Neural progenitor cell (in vitro differentiated cells): Measurements from ENCODE around the gene ZNF600. TPM values are rescaled to one million over a fixed set of nuclear protein-coding genes. Genes with fewer than 3 reads are reported as not detected.
"Not testable (repeated sequence)": the region's sequence is repeated elsewhere in the genome, so short reads cannot be mapped to it uniquely, and the experiment has no call there.

Experiments used
- DNase-seq: peaks from one replicate; pipeline ENCODE4 v3.0.0-alpha.2; 2016; ENCODE audit warnings: low spot score
- H2AFZ ChIP-seq: fragments of 200-600 bp; sonication (generic); replicated peaks from 2 replicates; pipeline ENCODE4 v1.6.1; 2016; ENCODE audit warnings: antibody characterized with exemption
- H3F3A ChIP-seq: fragments of 200-600 bp; sonication (generic); 2 replicates; pipeline ENCODE4 v1.6.1; 2016; ENCODE audit warnings: antibody characterized with exemption, low read depth
- H3K27ac ChIP-seq: fragments of 200-600 bp; sonication (generic); 2 replicates; pipeline ENCODE4 v1.5.1; 2016; ENCODE audit warnings: mild to moderate bottlenecking
- H3K27me3 ChIP-seq: fragments of 200-600 bp; sonication (generic); 2 replicates; pipeline ENCODE4 v1.6.1; 2016; ENCODE audit warnings: mild to moderate bottlenecking, moderate library complexity
- H3K36me3 ChIP-seq: fragments of 200-600 bp; sonication (generic); 2 replicates; pipeline ENCODE4 v1.5.1; 2016
- H3K4me1 ChIP-seq: fragments of 200-600 bp; sonication (generic); 2 replicates; pipeline ENCODE4 v1.6.1; 2016; ENCODE audit warnings: mixed run types
- H3K4me2 ChIP-seq: fragments of 200-600 bp; sonication (generic); 2 replicates; pipeline ENCODE4 v1.6.1; 2016
- H3K4me3 ChIP-seq: fragments of 200-600 bp; sonication (generic); 2 replicates; pipeline ENCODE4 v1.5.1; 2016
- H3K79me2 ChIP-seq: fragments of 200-600 bp; sonication (generic); 2 replicates; pipeline ENCODE4 v1.6.1; 2016; ENCODE audit warnings: low read depth
- H3K9ac ChIP-seq: fragments of 200-600 bp; sonication (generic); 2 replicates; pipeline ENCODE4 v1.6.1; 2016
- H3K9me3 ChIP-seq: fragments of 200-600 bp; sonication (generic); 2 replicates; pipeline ENCODE4 v1.5.1; 2016; ENCODE audit warnings: low read depth
- H4K20me1 ChIP-seq: fragments of 200-600 bp; sonication (generic); 2 replicates; pipeline ENCODE4 v1.6.1; 2016; ENCODE audit warnings: low read depth
- H3K27ac Mint-ChIP-seq: 3 replicates; pipeline ENCODE4 v1.8.0; 2021; ENCODE audit warnings: mixed read lengths
- H3K27me3 Mint-ChIP-seq: 2 replicates; pipeline ENCODE4 v1.8.0; 2022; ENCODE audit warnings: low read depth, mild to moderate bottlenecking, inconsistent platforms, moderate library complexity, mixed read lengths; ENCODE audit not compliant: insufficient read depth
- H3K36me3 Mint-ChIP-seq: 3 replicates; pipeline ENCODE4 v1.8.0; 2021; ENCODE audit warnings: mixed read lengths
- H3K4me1 Mint-ChIP-seq: 3 replicates; pipeline ENCODE4 v1.8.0; 2021; ENCODE audit warnings: mixed read lengths
- H3K4me3 Mint-ChIP-seq: 3 replicates; pipeline ENCODE4 v1.8.0; 2021; ENCODE audit warnings: mild to moderate bottlenecking, moderate library complexity, mixed read lengths
- H3K9me3 Mint-ChIP-seq: 3 replicates; pipeline ENCODE4 v1.8.0; 2020; ENCODE audit warnings: mixed read lengths
- EZH2 ChIP-seq: fragments of 200-600 bp; sonication (generic); IDR thresholded peaks from 2 replicates; pipeline ENCODE4 v1.6.1; 2017; ENCODE audit warnings: antibody characterized with exemption, mild to moderate bottlenecking, moderate library complexity
- EZH2phosphoT487 ChIP-seq: fragments of 200-600 bp; sonication (generic); IDR thresholded peaks from 2 replicates; pipeline ENCODE4 v1.6.1; 2017; ENCODE audit warnings: antibody characterized with exemption
- total RNA-seq: library from RNA; depleted of rRNA; stranded (reverse); fragments of >200 nt; gene quantifications from 2 replicates; pipeline ENCODE4 v1.2.3, GENCODE V29; 2015; ENCODE audit warnings: low replicate concordance
- TF ChIP-seq, protein P1 (sequence below): fragments of 200-600 bp; sonication (generic); IDR thresholded peaks from 2 replicates; pipeline ENCODE4 v1.5.1; 2017; ENCODE audit warnings: antibody characterized with exemption, mild to moderate bottlenecking

The ZNF600 gene
- 2.7 and 3.5 TPM in 2 replicates for total RNA-seq

DNA sequence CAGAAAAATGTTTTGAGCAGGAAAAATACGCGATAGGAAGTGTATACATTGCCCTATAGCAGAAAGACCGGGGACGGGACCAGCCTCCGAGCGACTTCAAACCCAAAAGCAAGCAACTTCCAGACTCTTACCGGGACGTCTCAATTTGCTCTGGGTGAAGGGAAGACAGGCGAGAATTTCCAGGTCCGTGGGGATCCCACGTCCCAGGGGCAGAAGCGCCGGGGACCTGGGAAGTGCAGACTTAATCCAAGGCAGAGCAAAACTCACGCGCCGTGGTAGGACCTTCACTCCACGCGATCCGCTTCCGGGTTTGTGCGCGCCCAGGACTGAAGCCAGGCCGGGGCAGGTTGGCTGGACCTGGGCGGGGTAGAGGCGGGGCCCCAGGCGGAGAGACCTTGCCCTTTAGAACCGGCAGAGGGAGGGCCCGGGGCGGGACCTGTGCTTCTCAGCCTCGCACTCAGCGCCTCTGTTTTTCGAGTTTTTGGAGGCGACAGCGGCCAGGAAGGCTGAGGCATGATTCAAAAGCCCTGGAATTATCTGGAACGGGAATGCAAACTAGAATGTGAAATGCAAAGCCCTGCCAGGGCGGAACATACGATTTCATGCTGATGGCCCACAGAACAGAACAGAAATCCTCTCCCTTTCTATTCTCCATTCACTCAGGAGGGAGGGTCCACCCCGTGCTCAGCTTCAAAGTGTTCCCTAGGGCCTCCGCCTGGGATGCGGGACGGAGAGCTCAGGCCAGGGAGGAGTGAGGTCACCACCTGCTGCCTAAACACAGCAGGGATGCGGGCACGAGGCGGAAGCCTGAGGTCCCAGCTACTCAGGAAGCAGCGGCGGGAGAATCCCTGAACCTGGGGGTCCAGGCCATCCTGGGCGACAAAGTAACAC lies at the start of gene ZNF600:
Gene ZNF600, minus strand, starts transcription at position 328 of the 891 bp plus-strand sequence. CDS start 7,903 bp downstream, outside the sequence.
- Histone ChIP-seq H3K4me3 (peak within 1 kb of the TSS; percentile 82), H2AFZ (peak within 1 kb of the TSS; percentile 93), H3K27me3 (peaks cover 45% of the 10 kb centered on the region), H3K4me2 (peak within 1 kb of the TSS; percentile 94)
- H3F3A ChIP-seq, H3K9ac ChIP-seq, H3K79me2 ChIP-seq, H3K36me3 ChIP-seq, H3K27ac Mint-ChIP-seq, H3K9me3 ChIP-seq, H3K4me1 Mint-ChIP-seq, H3K36me3 Mint-ChIP-seq, H3K27ac ChIP-seq, H3K4me1 ChIP-seq, H4K20me1 ChIP-seq: not testable (repeated sequence)
- peaks cover 37% of the 10 kb centered on the region for H3K9me3 Mint-ChIP-seq
- TF ChIP-seq, protein P1, sequence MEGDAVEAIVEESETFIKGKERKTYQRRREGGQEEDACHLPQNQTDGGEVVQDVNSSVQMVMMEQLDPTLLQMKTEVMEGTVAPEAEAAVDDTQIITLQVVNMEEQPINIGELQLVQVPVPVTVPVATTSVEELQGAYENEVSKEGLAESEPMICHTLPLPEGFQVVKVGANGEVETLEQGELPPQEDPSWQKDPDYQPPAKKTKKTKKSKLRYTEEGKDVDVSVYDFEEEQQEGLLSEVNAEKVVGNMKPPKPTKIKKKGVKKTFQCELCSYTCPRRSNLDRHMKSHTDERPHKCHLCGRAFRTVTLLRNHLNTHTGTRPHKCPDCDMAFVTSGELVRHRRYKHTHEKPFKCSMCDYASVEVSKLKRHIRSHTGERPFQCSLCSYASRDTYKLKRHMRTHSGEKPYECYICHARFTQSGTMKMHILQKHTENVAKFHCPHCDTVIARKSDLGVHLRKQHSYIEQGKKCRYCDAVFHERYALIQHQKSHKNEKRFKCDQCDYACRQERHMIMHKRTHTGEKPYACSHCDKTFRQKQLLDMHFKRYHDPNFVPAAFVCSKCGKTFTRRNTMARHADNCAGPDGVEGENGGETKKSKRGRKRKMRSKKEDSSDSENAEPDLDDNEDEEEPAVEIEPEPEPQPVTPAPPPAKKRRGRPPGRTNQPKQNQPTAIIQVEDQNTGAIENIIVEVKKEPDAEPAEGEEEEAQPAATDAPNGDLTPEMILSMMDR = peak; percentile 18
- TF ChIP-seq EZH2 = peak; percentile 28
- H3K27me3 Mint-ChIP-seq = peaks cover 11% of the 10 kb centered on the region
- peak within 1 kb of the TSS; percentile 88 for H3K4me3 Mint-ChIP-seq
- peak; percentile 83 for DNase-seq

DNA sequence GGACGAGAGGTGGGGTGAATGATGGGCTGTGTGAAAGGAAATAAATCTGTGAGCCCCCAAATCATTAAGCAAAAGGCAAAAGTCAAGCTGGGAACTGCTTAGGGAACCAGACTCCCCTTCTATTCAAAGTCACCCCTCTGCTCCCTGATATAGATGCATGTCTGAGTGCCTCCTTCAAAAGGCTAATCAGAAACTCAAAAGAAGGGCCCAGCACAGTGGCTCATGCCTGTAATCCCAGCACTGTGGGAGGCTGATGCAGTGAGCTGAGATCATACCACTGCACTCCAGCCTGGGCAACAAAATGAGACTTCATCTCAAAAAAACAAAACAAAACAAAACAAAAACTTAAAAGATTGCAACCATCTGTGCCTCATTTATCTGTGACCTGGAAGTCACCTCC lies 47.7 kb upstream of the ZNF600 start:
- not testable (repeated sequence) for H3F3A ChIP-seq, H3K36me3 ChIP-seq, H3K4me1 Mint-ChIP-seq, H3K27me3 Mint-ChIP-seq, H3K4me1 ChIP-seq, H3K9ac ChIP-seq, H4K20me1 ChIP-seq, H3K9me3 ChIP-seq, H3K4me3 Mint-ChIP-seq, H3K27me3 ChIP-seq, H3K27ac ChIP-seq, H3K27ac Mint-ChIP-seq, H2AFZ ChIP-seq, DNase-seq, H3K4me3 ChIP-seq, H3K79me2 ChIP-seq, H3K4me2 ChIP-seq
- H3K9me3 Mint-ChIP-seq = peaks cover 52% of the 10 kb centered on the region
- peaks cover 23% of the 10 kb centered on the region for H3K36me3 Mint-ChIP-seq

DNA sequence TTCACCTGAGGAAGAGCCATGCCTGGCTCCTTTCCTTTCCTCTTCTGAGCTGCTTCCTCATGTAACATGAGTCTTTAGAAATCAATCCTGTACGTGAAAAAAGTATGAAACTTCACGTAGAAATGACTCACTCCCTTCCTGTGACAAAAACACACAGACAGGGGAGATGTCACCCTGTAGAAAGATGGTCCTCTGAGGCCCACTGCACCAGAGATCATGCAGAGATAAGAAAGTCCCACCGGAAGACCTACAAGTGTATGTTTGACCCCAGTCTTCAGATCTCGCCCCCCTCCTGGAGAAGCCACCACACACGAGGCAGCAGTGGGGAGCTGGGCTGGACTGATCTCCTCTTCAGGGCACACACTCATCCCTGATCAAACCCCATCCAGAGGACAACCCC lies 47.0 kb upstream of the ZNF600 start:
- H3K4me1 Mint-ChIP-seq, H3K27me3 Mint-ChIP-seq, H3K27ac ChIP-seq, H4K20me1 ChIP-seq, H3K4me2 ChIP-seq, H3K4me3 ChIP-seq, H3K27me3 ChIP-seq, H3K9ac ChIP-seq, H3K79me2 ChIP-seq, H2AFZ ChIP-seq, H3K4me3 Mint-ChIP-seq, H3K36me3 ChIP-seq, H3K27ac Mint-ChIP-seq, H3F3A ChIP-seq, H3K4me1 ChIP-seq, H3K9me3 ChIP-seq, DNase-seq: not testable (repeated sequence)
- H3K9me3 Mint-ChIP-seq = peaks cover 46% of the 10 kb centered on the region
- H3K36me3 Mint-ChIP-seq = peaks cover 21% of the 10 kb centered on the region

DNA sequence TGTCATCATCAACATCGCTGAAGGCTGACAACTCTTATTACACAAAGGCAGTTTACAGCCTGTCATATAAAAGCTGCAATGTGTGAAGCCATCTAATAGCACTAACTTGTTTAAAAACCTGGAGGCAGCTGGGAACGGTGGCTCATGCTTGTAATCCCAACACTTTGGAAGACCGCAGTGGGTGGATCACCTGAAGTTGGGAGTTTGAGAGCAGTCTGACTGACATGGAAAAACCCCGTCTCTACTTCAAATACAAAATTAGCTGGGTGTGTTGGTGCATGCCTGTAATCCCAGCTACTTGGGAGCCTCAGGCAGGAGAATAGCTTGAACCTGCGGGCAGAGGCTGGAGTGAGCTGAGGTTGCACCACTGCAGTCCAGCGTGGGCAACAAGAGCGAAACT lies 43.3 kb upstream of the ZNF600 start:
- not testable (repeated sequence) for H3K4me1 Mint-ChIP-seq, H3K4me2 ChIP-seq, H3K27me3 Mint-ChIP-seq, H3K4me1 ChIP-seq, H3K27ac Mint-ChIP-seq, H3K27ac ChIP-seq, H3K4me3 Mint-ChIP-seq, DNase-seq, H3K79me2 ChIP-seq, H2AFZ ChIP-seq, H3K36me3 ChIP-seq, H4K20me1 ChIP-seq, H3K4me3 ChIP-seq, H3K27me3 ChIP-seq, H3F3A ChIP-seq, H3K36me3 Mint-ChIP-seq, H3K9ac ChIP-seq, H3K9me3 ChIP-seq
- H3K9me3 Mint-ChIP-seq = peaks cover 44% of the 10 kb centered on the region

DNA sequence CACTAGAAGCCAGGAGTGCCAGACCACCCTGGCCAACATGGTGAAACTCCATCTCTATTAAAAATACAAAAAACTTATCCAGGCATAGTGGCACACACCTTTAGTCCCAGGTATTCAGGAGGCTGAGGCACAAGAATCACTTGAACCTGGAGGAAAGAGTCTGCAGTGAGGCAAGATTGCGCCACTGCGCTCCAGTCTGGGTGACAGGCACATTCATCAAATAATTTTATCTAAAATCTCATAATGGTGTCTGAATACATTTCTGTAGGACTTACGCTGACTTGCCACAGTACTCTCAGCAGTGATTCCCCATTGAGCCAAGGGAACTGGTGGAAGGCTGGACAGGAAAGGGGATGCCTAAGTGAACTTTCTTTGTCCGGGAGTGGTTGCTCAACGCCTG lies 39.2 kb upstream of the ZNF600 start:
- H3K36me3 ChIP-seq = no peaks in the 10 kb centered on the region
- Mint-ChIP-seq H3K4me3 (no peak overlapping the region), H3K27me3 (peaks cover 3% of the 10 kb centered on the region), H3K4me1 (peaks cover 1% of the 10 kb centered on the region), H3K36me3 (no peaks in the 10 kb centered on the region), H3K9me3 (peaks cover 35% of the 10 kb centered on the region), H3K27ac (no peak overlapping the region)
- H3K27ac ChIP-seq = no peak overlapping the region
- DNase-seq = no peak
- no peaks in the 10 kb centered on the region for H3K9me3 ChIP-seq
- H3F3A ChIP-seq = no peaks in the 10 kb centered on the region
- no peak overlapping the region for H2AFZ ChIP-seq
- H3K4me3 ChIP-seq = no peak overlapping the region
- H3K27me3 ChIP-seq = no peaks in the 10 kb centered on the region
- H3K4me1 ChIP-seq = no peaks in the 10 kb centered on the region
- no peaks in the 10 kb centered on the region for H3K79me2 ChIP-seq
- H3K4me2 ChIP-seq = no peak overlapping the region
- TF ChIP-seq EZH2phosphoT487 (no peak), EZH2 (no peak)
- TF ChIP-seq, protein P1 = no peak
- H3K9ac ChIP-seq = no peak overlapping the region
- H4K20me1 ChIP-seq = no peaks in the 10 kb centered on the region
